ENCODE measurements around the gene BFSP1. TPM values are rescaled to one million over a fixed set of nuclear protein-coding genes. Genes with fewer than 3 reads are reported as not detected.
A peak's percentile ranks its signal among the peaks of the same experiment; 100 is the strongest.

The BFSP1 gene
- total and polyA plus RNA-seq, 2 experiments from 2014 or later: 2.7 to 4.9 TPM

DNA sequence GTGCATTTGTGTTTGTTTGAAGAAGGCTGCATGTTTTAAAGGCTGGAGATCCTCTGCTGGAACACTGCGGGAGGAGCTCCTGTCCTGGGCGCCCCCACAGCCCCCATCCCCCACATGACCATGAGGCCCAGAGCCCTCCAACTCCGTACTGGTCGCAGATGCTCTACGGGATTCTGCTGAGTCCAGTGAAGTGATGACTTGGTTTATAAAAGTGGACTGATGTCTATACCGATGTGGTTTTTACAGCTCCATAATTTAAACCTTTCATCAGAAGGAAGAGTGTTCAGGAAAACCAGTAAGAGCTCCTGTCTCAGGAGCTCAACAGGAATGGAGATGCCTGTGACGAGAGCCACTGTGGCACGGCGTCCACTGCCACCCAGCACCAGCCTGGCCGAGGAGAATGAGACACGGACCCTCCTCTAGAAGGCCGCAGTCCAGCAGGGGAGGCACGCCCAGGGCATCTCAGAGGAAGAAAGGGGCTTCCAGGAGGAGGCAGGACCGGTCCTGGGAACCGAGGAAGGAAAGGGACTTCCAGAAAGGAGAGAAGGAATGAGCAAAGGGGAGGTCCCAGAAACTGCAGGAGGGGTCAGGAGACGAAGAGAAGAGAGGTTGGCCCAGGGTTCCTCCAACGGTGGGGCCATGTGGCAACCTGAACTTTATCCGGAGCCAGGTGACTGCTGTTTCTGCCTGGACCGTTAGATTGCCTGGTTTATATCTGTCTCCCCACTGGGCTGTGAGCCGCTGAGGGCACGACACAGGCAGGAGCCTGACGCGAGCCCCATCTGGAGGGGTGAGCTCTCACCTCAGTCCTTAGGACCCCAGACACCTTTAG lies 26.9 kb downstream of the BFSP1 start:
- Mint-ChIP-seq H3K36me3 (ENCODE audit: low read depth) (no peaks in the 10 kb centered on the region), H3K27ac (no peak overlapping the region), H3K4me3 (peak overlapping the region; percentile 74; the same call in 1 of the 3 replicates), H3K9me3 (no peaks in the 10 kb centered on the region), H3K27me3 (ENCODE audit: insufficient read depth, low read depth, poor library complexity) (peaks cover 13% of the 10 kb centered on the region), H3K4me1 (peaks cover 17% of the 10 kb centered on the region)
- H3K36me3 ChIP-seq (ENCODE audit: insufficient read depth): no peaks in the 10 kb centered on the region
- peak overlapping the region; percentile 91; the same call in 1 of the 2 replicates for H2AFZ ChIP-seq
- DNase-seq (ENCODE audit: low spot score) (peak; percentile 30), ATAC-seq (peak; percentile 19)
- TF ChIP-seq, protein P1, sequence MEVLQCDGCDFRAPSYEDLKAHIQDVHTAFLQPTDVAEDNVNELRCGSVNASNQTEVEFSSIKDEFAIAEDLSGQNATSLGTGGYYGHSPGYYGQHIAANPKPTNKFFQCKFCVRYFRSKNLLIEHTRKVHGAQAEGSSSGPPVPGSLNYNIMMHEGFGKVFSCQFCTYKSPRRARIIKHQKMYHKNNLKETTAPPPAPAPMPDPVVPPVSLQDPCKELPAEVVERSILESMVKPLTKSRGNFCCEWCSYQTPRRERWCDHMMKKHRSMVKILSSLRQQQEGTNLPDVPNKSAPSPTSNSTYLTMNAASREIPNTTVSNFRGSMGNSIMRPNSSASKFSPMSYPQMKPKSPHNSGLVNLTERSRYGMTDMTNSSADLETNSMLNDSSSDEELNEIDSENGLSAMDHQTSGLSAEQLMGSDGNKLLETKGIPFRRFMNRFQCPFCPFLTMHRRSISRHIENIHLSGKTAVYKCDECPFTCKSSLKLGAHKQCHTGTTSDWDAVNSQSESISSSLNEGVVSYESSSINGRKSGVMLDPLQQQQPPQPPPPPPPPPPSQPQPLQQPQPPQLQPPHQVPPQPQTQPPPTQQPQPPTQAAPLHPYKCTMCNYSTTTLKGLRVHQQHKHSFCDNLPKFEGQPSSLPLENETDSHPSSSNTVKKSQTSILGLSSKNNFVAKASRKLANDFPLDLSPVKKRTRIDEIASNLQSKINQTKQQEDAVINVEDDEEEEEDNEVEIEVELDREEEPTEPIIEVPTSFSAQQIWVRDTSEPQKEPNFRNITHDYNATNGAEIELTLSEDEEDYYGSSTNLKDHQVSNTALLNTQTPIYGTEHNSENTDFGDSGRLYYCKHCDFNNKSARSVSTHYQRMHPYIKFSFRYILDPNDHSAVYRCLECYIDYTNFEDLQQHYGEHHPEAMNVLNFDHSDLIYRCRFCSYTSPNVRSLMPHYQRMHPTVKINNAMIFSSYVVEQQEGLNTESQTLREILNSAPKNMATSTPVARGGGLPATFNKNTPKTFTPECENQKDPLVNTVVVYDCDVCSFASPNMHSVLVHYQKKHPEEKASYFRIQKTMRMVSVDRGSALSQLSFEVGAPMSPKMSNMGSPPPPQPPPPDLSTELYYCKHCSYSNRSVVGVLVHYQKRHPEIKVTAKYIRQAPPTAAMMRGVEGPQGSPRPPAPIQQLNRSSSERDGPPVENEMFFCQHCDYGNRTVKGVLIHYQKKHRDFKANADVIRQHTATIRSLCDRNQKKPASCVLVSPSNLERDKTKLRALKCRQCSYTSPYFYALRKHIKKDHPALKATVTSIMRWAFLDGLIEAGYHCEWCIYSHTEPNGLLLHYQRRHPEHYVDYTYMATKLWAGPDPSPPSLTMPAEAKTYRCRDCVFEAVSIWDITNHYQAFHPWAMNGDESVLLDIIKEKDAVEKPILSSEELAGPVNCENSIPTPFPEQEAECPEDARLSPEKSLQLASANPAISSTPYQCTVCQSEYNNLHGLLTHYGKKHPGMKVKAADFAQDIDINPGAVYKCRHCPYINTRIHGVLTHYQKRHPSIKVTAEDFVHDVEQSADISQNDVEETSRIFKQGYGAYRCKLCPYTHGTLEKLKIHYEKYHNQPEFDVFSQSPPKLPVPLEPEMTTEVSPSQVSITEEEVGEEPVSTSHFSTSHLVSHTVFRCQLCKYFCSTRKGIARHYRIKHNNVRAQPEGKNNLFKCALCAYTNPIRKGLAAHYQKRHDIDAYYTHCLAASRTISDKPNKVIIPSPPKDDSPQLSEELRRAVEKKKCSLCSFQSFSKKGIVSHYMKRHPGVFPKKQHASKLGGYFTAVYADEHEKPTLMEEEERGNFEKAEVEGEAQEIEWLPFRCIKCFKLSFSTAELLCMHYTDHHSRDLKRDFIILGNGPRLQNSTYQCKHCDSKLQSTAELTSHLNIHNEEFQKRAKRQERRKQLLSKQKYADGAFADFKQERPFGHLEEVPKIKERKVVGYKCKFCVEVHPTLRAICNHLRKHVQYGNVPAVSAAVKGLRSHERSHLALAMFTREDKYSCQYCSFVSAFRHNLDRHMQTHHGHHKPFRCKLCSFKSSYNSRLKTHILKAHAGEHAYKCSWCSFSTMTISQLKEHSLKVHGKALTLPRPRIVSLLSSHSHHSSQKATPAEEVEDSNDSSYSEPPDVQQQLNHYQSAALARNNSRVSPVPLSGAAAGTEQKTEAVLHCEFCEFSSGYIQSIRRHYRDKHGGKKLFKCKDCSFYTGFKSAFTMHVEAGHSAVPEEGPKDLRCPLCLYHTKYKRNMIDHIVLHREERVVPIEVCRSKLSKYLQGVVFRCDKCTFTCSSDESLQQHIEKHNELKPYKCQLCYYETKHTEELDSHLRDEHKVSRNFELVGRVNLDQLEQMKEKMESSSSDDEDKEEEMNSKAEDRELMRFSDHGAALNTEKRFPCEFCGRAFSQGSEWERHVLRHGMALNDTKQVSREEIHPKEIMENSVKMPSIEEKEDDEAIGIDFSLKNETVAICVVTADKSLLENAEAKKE (CRISPR knock-in tag; IDR thresholded peaks at IDR 0.05): no peak
- TF ChIP-seq POLR2AphosphoS5 (IDR thresholded peaks at IDR 0.05; ENCODE audit: low read depth) (no peak), CREB1 (CRISPR knock-in tag; IDR thresholded peaks at IDR 0.05; ENCODE audit: low read depth) (no peak), ZNF114 (CRISPR knock-in tag; IDR thresholded peaks at IDR 0.05) (no peak), NANOG (IDR thresholded peaks at IDR 0.05; ENCODE audit: borderline replicate concordance) (no peak), EZH2 (IDR thresholded peaks at IDR 0.05; ENCODE audit: low read depth, unreplicated experiment) (no peak), JUNB (IDR thresholded peaks at IDR 0.05; ENCODE audit: unreplicated experiment) (no peak), ZNF331 (CRISPR knock-in tag; IDR thresholded peaks at IDR 0.05; ENCODE audit: low read depth) (no peak)
- TF ChIP-seq, protein P2, sequence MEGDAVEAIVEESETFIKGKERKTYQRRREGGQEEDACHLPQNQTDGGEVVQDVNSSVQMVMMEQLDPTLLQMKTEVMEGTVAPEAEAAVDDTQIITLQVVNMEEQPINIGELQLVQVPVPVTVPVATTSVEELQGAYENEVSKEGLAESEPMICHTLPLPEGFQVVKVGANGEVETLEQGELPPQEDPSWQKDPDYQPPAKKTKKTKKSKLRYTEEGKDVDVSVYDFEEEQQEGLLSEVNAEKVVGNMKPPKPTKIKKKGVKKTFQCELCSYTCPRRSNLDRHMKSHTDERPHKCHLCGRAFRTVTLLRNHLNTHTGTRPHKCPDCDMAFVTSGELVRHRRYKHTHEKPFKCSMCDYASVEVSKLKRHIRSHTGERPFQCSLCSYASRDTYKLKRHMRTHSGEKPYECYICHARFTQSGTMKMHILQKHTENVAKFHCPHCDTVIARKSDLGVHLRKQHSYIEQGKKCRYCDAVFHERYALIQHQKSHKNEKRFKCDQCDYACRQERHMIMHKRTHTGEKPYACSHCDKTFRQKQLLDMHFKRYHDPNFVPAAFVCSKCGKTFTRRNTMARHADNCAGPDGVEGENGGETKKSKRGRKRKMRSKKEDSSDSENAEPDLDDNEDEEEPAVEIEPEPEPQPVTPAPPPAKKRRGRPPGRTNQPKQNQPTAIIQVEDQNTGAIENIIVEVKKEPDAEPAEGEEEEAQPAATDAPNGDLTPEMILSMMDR (conservative IDR thresholded peaks at IDR 0.05; ENCODE audit: low read depth in 2 of 2): no peak
- 0 out of 2 replicates have a peak, but pooled peaks cover 4% of the 10 kb centered on the region for H3K27me3 ChIP-seq (ENCODE audit: insufficient read depth)
- H3K9me2 ChIP-seq (ENCODE audit: insufficient read depth): no peaks in the 10 kb centered on the region
- H3K79me2 ChIP-seq (replicated peaks; ENCODE audit: insufficient read depth): no peaks in the 10 kb centered on the region
- no peaks in the 10 kb centered on the region for H3K4me1 ChIP-seq (ENCODE audit: insufficient read depth)
- no peaks in the 10 kb centered on the region for H4K20me1 ChIP-seq (replicated peaks; ENCODE audit: insufficient read depth)
- no peak overlapping the region; the same call in 1 of the 2 replicates for H3K4me2 ChIP-seq
- H3K4me3 ChIP-seq: no peak overlapping the region
- H3F3A ChIP-seq (replicated peaks; ENCODE audit: low read depth): no peaks in the 10 kb centered on the region
- no peak overlapping the region for H3K27ac ChIP-seq (ENCODE audit: low read depth)
